ENCODE data around the gene TRIM37.
"Not testable (repeated sequence)": the region's sequence is repeated elsewhere in the genome, so short reads cannot be mapped to it uniquely, and the experiment has no call there.

Gene TRIM37, protein sequence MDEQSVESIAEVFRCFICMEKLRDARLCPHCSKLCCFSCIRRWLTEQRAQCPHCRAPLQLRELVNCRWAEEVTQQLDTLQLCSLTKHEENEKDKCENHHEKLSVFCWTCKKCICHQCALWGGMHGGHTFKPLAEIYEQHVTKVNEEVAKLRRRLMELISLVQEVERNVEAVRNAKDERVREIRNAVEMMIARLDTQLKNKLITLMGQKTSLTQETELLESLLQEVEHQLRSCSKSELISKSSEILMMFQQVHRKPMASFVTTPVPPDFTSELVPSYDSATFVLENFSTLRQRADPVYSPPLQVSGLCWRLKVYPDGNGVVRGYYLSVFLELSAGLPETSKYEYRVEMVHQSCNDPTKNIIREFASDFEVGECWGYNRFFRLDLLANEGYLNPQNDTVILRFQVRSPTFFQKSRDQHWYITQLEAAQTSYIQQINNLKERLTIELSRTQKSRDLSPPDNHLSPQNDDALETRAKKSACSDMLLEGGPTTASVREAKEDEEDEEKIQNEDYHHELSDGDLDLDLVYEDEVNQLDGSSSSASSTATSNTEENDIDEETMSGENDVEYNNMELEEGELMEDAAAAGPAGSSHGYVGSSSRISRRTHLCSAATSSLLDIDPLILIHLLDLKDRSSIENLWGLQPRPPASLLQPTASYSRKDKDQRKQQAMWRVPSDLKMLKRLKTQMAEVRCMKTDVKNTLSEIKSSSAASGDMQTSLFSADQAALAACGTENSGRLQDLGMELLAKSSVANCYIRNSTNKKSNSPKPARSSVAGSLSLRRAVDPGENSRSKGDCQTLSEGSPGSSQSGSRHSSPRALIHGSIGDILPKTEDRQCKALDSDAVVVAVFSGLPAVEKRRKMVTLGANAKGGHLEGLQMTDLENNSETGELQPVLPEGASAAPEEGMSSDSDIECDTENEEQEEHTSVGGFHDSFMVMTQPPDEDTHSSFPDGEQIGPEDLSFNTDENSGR

GRCh38 chr17:59106463-59107305 lies at the start of gene TRIM37:
Gene TRIM37, minus strand, starts transcription at chr17:59106880. Its CDS starts 419 bp downstream, at chr17:59106461.
- DNase-seq (ENCODE audit: low spot score) = peak; percentile 91

GRCh38 chr17:59155439-59156177 lies 48.9 kb upstream of the TRIM37 start, which contains the start of gene PRR11:
Gene PRR11, plus strand, starts transcription at chr17:59155746. Its CDS starts 14,007 bp downstream, at chr17:59169753.
- DNase-seq (ENCODE audit: low spot score) = peak; percentile 89

DNA sequence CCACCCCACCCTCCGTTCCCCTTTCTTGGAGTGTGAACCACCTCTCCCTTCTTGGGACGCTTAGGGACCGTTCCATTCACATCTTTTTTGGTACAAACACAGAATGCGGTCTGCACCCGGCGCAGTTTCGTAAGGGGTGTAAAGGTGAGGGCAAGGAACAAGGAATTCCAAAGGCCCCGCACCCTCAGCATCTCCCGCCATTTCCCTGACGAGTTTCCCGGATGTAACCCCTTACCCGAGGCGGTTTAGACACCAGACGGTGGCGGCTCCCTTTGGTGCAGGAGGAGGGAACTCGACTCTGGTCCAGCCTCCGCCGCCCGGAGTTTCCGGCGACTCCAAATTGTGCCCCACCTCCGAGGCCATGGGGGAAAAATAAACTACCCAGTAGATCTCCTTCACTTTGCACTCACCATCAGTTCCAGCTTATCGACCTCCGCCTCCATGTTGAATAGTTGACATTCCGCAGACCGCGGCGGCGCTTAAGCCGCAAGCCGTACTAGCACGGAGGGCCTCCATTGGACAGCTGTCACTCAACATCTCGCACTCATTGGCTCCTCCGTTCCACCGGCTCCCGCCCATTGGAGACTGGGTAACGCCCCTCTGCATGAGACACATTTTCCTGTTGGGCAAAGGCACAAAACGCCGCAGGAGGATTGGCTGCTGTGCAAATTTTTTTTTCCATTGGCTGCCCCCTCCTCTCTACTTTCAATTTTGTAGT lies 48.2 kb upstream of the TRIM37 start, which contains the start of gene SKA2:
SKA2 (minus strand) TSS at position 466 of the 718 bp plus-strand sequence; CDS start at position 443, 23 bp downstream.
- peak; percentile 80 for DNase-seq (ENCODE audit: low spot score)

DNA sequence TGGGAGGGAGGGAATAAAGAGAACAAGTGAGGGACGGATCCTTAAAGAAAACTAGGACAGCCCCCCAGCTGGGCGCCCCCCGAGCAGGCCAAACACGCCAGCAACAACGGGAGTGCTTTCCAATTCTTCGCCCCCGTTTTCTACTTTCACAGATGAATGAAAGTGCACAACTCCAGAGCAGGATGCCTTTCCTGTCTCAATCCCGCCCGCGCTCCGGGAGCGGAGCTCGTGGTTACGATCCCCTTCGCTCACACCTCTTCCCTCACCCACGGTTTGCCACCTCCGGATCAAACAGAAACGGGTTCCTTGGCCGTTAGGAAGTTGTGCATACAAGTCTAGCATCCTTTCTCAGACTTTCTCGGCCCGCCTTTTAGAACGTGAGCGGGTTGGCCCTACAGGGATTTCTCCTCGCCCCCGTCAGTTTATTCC lies 47.6 kb upstream of the TRIM37 start:
- no peak for DNase-seq (ENCODE audit: low spot score)

GRCh38 chr17:59152925-59153324 lies 46.2 kb upstream of the TRIM37 start:
- no peak for DNase-seq (ENCODE audit: low spot score)

- DNase-seq (ENCODE audit: low spot score) = no peak
These were observed 44.9 kb upstream of the TRIM37 start for GRCh38 chr17:59151591-59151990.

- no peak for DNase-seq (ENCODE audit: low spot score)
These were observed 44.3 kb upstream of the TRIM37 start for GRCh38 chr17:59151006-59151405.

DNA sequence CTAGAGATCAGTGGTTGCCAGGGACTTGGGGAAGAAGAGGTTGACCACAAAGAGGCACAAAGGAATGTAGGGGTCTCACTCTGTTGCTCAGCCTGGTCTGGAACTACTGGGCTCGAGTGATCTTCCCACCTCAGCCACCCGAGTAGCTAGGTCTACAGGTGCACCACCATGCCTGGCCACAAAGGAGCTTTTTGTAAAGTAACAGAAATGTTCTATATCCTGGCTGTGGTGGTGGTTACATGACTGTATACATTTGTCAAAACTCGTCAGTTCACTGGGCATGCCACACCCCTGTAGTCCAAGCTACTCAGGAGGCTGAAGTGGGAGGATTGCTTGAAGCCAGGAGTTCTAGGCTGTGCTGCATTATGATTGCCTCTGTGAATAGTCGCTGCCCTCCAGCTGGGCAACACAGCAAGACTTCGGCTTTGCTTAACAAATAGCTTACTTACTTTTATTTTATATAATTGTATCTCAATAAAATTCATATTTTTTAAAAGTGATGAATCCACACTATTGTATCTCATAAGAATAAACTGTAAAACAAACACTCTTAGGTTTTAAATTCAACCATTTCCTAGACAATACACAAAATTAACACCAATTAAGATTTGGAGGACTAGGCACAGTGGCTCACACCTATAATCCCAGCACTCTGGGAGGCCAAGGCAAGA lies 43.3 kb upstream of the TRIM37 start:
- no peak for DNase-seq (ENCODE audit: low spot score)

DNA sequence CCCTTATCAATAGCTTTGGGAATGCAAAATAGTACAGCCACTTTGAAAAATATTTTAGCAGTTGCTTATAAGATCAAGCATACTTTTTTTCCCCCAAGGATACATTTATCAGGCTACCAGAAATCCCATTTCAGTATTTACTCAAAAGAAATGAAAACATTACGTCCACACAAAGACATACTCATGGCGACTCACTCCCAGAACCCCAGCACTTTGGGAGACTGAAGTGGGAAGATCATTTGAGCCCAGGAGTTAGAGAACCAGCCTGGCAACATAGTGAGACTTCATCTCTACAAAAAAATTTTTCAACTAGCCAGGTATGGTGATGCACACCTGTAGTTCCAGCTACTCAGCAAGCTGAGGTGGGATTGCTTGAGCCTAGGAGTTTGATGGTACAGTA lies 42.4 kb upstream of the TRIM37 start:
- DNase-seq (ENCODE audit: low spot score) = no peak

DNA sequence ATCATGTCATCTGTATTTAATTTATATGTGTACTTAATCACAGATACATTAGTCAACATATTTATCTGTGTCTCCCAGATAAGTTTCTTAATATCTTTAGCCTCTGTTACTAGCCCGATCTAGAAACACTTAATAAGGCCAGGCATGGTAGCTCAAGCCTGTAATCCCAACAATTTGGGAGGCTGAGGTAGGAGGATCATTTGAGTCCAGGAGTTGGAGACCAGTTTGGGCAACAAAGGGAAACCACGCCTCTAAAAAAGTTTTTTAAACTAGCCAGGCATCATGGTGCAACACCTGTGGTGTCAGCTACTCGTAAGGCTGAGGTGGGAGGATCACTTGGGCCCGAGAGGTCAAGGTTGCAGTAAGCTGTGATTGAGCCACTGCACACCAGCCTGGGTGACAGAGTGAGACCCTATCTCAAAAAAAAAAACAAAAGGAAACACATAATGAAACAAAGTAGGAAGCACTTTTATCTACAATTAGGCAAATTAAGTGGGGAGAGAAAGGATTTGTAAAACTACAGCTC lies 39.0 kb upstream of the TRIM37 start:
- DNase-seq (ENCODE audit: low spot score) = no peak

- no peak for DNase-seq (ENCODE audit: low spot score)
These were observed 35.2 kb upstream of the TRIM37 start for GRCh38 chr17:59141860-59142259.

DNA sequence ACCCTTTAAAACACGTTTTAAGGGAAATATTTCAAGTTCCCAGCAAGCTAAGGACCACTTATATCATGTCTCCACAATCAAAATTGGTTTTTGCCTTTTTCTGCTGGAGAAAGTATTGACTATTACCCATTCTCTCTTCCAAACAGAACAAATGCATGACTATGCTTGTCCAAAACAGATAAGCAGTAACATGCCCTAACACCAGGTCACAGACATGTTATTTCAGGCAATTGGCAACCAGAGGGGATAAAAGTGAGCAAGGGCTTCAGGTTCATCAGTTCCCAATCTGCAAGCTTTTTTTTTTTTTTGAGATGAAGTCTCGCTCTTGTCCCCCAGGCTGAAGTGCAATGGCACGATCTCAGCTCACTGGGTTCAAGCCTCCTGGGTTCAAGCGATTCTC lies 33.3 kb upstream of the TRIM37 start:
- DNase-seq (ENCODE audit: low spot score) = no peak

GRCh38 chr17:59138339-59138738 lies 31.7 kb upstream of the TRIM37 start:
- DNase-seq (ENCODE audit: low spot score) = not testable (repeated sequence)

GRCh38 chr17:59131131-59131530 lies 24.5 kb upstream of the TRIM37 start:
- no peak for DNase-seq (ENCODE audit: low spot score)

- no peak for DNase-seq (ENCODE audit: low spot score)
These were observed 23.1 kb upstream of the TRIM37 start for GRCh38 chr17:59129814-59130213.

DNA sequence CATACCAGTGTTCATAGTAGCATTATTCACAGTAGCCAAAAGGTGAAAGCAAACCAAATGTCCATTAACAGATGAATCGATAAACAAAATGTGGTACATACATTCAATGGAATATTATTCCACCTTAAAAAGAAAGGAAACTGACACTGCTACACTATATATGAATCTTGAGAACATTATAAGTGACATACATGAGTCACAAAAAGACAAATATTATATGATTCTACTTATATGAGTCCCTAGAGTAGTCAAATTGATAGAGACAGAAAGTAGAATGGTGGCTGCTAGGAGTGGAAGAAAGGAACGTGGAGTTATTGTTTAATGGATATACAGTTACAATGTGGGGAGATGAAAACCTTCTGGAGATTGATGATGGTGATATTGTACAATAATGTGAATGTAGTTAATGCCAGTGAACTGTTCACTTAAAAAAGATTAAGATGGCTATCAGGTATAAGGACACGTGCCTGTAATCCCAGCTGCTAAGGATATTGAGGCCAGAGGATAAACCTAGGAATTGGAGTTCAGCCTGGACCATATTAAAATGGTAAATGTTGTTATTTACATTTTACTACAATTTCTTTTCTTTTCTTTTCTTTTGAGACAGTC lies 20.2 kb upstream of the TRIM37 start:
- DNase-seq (ENCODE audit: low spot score) = no peak

DNA sequence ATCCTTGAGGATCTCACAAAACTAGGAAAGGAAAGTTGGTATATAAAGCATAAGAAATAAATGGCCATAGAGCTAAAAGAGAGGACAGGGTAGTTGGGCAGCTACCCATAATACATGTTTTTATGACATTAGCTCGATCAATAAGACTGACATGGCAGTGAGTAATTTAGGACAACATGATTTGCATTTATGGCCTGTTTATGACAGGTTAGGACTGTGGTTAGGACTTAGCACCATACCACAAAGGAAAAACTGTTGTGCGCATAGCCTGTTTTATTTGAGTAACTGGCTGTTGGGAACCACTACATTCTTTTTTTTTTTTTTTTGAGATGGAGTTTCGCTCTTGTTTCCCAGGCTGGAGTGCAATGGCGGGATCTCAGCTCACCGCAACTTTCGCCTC lies 18.0 kb upstream of the TRIM37 start:
- DNase-seq (ENCODE audit: low spot score) = peak; percentile 23

DNA sequence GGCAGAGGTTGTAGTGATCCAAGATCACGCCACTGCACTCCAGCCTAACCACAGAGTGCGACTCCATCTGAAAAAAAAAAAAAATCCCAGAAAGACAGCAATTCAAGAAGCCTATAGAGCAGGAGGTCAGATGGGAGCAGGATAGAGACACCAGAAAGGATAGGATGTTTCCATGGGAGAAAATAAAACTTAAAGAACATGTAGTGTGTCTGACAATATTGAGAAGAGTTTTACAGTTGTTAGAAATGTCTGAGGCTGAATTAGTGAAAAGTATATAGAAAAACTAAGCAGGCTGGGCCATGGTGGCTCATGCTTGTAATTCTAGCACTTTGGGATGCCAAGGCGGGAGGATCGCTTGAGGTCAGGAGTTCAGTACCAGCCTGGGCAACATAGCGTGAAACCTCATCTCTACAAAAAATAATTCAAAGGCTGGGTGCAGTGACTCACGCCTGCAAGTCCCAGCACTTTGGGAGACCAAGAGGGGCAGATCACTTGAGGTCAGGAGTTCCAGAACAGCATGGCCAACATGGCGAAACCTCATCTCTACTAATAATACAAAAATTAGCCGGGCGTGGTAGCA lies 15.3 kb upstream of the TRIM37 start:
- no peak for DNase-seq (ENCODE audit: low spot score)

DNA sequence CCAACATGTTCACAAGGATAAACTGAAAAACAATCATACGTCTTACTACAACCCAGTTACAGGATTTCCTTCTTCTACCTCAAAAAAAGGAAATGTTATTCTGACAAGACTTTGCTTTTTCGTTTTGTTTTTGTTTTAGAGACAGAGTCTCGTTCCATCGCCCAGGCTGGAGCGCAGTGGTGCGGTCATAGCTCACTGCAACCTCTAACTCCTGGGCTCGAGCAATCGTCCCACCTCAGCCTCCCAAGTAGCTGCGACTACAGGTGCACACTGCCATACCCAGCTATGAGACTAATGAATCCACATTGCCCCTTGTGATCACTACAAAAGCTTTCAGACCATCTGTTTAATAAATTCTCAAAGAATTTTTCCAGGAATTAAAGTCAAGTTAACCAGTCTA lies 8.8 kb upstream of the TRIM37 start:
- DNase-seq (ENCODE audit: low spot score) = no peak
